ENCODE measurements around the gene CMSS1. TPM values are rescaled to one million over a fixed set of nuclear protein-coding genes. Genes with fewer than 3 reads are reported as not detected.

The CMSS1 gene
- total RNA-seq, 1 donor from 2014 or later, result 9.2 TPM

DNA sequence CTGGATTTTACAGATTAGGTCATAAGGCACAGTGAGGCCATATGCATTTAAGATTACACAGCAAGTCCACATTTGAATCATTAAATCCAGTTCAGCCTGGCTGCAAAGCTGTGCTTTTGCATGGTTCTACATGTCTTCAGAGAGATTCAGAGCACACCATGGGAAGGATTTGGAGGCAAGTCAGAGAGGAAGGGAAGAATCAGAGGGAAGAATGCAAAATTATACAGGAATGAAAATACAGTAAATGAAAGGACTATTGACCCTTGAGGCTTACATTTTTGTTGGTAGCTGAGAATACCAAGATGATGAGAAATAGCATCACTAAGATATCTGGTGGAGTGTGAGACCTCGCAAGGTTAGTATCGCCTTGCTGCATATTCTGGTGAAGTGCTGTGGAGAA, 282.8 kb downstream of the CMSS1 start:
- Histone ChIP-seq H3K27ac (peak overlapping the region; percentile 33 to 72), H3K27me3 (no peaks in the 10 kb centered on the region), H3K4me3 (no peak overlapping the region), H3K9me3 (no peaks in the 10 kb centered on the region), H3K36me3 (no peaks in the 10 kb centered on the region), H3K4me1 (peaks cover 6 to 52% of the 10 kb centered on the region in 2 donors)
- DNase-seq (ENCODE audit: low spot score in 2 of 2), result no peak
- no peak for TF ChIP-seq CTCF (IDR thresholded peaks at IDR 0.05)
- intact Hi-C loops (cut with DNase I), result no loop called here

DNA sequence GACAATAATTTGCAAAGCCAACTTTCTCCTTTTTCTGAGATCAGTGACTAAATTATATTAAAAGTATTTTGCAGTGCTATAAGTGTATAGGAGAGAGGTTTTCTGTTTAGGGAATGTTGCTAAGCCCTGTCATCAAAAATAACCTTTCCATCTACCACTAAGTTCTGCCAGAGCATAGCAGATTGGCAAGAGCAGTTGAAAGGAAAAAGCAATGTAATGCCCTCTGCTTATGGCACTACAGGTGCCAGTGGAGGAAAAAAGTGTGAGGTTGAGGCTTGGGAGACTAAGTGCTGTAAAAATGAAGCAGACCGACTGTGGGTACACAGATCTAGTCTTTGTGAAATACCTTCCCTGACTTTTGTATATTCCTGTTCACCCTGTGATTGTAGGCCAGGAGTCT, 285.1 kb downstream of the CMSS1 start:
- intact Hi-C loops (cut with DNase I), result no loop called here
- Histone ChIP-seq H3K36me3 (no peaks in the 10 kb centered on the region), H3K4me1 (peaks cover 10 to 65% of the 10 kb centered on the region in 2 donors), H3K27ac (peak overlapping the region; percentile 66 to 70), H3K4me3 (no peak overlapping the region), H3K9me3 (no peaks in the 10 kb centered on the region), H3K27me3 (no peaks in the 10 kb centered on the region)
- no peak for DNase-seq (ENCODE audit: low spot score in 2 of 2)
- no peak for TF ChIP-seq CTCF (IDR thresholded peaks at IDR 0.05)

DNA sequence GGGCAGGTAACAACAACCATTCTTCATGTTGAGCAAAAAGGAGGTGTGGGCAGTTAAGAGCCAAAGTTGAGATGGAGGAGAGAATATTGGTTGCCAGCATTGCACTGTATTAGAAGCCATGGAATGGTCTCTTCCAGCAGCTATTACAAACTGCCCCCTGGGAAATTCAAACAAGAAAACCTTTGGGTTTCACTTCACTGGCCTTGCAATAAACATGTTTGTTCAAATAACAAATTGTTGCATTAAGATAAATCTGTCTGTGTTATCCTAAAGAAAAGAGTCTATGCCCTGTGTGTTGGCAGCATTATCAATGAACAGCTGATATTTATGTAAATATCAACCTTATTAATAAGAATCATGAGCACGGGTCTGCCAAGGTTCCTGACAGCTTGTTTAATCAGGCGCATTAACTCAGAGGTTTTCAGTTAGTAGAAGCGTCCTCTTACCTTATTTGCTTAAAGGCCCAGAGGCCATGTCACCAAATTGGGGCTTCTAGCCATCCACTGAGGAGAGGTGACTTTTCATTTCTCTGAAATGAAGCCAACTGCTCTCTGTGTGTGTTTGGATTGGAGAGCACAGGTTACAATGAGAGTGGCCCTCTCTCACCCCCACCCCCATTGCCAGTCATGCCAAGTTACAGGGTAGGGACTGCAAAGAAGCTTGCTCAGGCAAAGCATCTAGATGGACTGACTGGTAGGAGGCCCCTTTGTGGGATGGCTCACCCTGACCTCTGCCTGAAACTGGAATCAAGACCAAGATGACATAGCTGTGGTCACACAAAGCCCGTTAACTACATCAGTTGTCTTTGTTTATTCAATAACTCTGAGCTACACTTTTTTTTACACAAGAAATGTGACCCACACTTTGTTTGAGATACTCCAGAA, 286.1 kb downstream of the CMSS1 start:
- no peak for DNase-seq (ENCODE audit: low spot score in 2 of 2)
- Histone ChIP-seq H3K36me3 (no peaks in the 10 kb centered on the region), H3K27me3 (no peaks in the 10 kb centered on the region), H3K4me3 (no peak overlapping the region), H3K9me3 (no peaks in the 10 kb centered on the region), H3K4me1 (peaks cover 9 to 64% of the 10 kb centered on the region in 2 donors), H3K27ac (peak overlapping the region; percentile 66 to 70)
- intact Hi-C loops (cut with DNase I), result no loop called here
- TF ChIP-seq CTCF (IDR thresholded peaks at IDR 0.05), result no peak

GRCh38 chr3:100104442-100104798, 286.8 kb downstream of the CMSS1 start:
- H3K27ac ChIP-seq, result peak overlapping the region; percentile 66 to 70
- H3K36me3 ChIP-seq, result no peaks in the 10 kb centered on the region
- DNase-seq (ENCODE audit: low spot score in 2 of 2), result no peak
- TF ChIP-seq CTCF (IDR thresholded peaks at IDR 0.05), result no peak
- H3K27me3 ChIP-seq, result no peaks in the 10 kb centered on the region
- intact Hi-C loops (cut with DNase I), result no loop called here
- no peaks in the 10 kb centered on the region for H3K9me3 ChIP-seq
- H3K4me3 ChIP-seq, result no peak overlapping the region
- H3K4me1 ChIP-seq, result peaks cover 4 to 64% of the 10 kb centered on the region in 2 donors

- H3K4me3 ChIP-seq, result no peak overlapping the region
- no peak for TF ChIP-seq CTCF (IDR thresholded peaks at IDR 0.05)
- intact Hi-C loops (cut with DNase I), result no loop called here
- H3K9me3 ChIP-seq, result no peaks in the 10 kb centered on the region
- H3K27me3 ChIP-seq, result no peaks in the 10 kb centered on the region
- no peak for DNase-seq (ENCODE audit: low spot score in 2 of 2)
- peak overlapping the region; percentile 66 to 70 for H3K27ac ChIP-seq
- peaks cover 5 to 65% of the 10 kb centered on the region in 2 donors for H3K4me1 ChIP-seq
- H3K36me3 ChIP-seq, result no peaks in the 10 kb centered on the region
Observed at GRCh38 chr3:100104817-100105413, 287.3 kb downstream of the CMSS1 start.

Measured in ascending aorta (tissue), 2 donors.